Lung microvascular endothelial cell (primary cell): ENCODE measurements around the gene CROCC2. TPM values are rescaled to one million over a fixed set of nuclear protein-coding genes. Genes with fewer than 3 reads are reported as not detected.

Experiments used
- DNase-seq, 2 donors: peaks; one replicate each; pipeline versions ENCODE4 v3.0.0 to v3.0.0-alpha.2; 2010; ENCODE audit warnings: low read depth in 2 of 2
- total RNA-seq: library from RNA; depleted of rRNA; stranded (reverse); fragments of >200 nt; gene quantifications from 2 replicates; pipeline ENCODE4 v1.2.1, GENCODE V29; 2014

CROCC2 gene
- total RNA-seq, 1 donor from 2014 or later, result not detected

DNA sequence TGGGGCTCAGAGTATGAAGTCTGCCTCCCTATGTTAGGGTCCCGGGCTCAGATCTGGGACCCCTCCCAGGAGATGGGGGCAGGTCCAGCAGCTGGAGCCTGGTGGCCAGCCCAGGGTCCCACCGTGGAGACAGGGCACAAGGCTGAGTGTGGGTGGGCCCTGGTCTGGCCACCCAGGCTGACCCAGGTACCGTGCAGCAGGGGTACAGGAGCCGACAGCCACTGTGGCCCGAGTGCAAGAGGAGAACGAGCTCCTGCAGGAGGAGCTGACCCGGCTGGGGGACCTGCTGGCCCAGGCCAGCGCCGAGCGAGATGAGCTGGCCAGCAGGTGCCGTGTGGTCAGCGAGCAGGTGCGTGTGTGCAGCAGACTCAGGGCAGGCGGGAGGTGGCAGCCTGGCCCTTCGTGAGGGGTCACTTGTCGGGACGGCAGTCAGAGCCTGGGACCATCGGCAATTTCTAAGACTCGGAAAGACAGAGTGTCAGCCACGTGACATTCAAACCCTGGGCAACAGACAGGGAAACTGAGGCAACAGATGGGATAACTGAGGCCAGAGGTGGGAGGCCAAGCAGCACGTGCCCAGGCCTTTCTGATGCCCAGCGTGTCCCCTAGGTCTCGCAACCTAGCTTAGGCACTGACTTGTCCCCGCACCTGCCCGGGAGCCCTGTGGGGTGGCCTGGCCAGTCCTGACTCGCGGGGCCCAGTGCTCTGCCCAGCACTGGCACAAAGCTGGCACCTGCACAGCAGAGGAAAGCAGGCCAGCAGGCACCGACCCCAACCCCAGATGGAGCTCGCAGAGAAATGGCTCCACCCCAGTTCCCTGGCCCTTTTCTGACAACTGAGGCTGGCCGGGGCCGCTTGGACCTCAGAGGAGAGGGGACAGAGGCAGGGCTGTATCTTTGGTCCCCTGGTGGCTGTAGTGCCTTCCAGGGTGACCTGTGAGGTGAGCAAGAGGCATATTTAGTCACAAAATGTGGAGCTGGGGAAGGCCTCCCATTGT, 13.9 kb downstream of the CROCC2 start:
- DNase-seq, result no peak

DNA sequence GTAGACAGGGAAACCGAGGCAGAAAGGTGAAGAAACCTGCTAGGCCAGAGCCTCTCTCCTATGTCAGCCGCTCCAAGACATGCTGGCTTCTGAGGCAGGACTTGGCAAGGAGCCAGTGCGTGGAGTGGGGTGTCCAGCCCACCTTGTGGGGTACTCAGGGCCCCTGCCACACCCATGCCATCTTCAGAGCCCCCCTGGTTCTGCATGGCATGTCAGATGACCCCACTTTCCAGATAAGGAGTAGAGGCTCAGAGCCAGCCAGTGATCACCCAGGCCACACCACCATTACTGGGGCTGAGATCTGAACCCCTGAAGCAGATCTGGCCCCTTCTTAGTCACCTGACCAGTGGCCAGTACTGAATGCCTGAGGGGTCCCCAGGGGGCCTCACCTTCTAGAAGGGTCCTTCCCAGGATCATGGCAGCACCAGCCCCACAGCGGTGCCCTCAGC, 14.7 kb downstream of the CROCC2 start:
- DNase-seq, result no peak

DNA sequence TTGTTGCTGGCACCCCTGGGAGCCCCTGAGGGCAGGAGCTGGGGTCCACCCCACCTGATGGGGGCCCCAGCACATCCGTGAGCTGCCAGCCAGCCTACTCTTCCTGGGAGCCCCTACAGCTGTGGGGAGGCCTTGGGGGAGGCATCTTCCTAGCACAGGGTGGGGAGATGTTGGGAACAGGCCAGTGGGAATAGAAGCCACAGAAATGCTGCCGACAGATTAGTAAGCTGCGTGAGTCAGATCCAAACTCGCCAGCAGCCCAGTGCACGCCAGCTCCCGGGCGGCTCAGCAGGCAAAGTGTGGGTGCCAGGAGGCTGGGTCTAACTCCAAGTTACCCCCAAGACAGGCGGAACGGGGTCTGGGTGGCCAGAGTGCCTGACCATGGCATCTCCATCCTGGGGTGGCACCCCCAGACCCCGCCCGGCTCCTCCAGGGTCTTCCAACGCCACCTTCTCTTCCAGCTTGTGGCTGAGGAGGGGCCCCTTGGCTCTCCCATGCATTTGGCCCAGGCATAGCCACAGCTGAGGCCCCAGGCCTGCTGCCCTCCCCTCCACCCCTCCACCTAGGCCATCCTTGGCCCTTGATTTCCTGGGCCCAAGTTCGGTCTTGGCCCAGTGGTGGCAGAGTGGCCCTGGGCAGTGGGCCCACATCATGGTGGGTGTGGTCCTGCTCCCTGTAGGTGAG, 15.3 kb downstream of the CROCC2 start:
- peak in 1 of 2 donors; percentile 81 for DNase-seq

DNA sequence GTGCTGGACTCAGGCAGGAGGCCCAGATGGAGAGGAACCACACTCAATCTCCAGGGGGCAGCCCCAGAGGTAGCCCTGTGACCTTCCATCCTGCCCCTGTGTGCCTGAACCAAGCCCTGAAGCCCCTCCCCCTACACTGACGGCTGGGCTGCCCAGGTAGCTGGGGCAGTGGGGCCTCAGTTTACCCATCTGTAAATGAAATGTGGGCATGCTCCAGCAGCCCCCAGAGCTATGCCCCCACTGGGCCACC, 15.8 kb downstream of the CROCC2 start:
- no peak for DNase-seq

DNA sequence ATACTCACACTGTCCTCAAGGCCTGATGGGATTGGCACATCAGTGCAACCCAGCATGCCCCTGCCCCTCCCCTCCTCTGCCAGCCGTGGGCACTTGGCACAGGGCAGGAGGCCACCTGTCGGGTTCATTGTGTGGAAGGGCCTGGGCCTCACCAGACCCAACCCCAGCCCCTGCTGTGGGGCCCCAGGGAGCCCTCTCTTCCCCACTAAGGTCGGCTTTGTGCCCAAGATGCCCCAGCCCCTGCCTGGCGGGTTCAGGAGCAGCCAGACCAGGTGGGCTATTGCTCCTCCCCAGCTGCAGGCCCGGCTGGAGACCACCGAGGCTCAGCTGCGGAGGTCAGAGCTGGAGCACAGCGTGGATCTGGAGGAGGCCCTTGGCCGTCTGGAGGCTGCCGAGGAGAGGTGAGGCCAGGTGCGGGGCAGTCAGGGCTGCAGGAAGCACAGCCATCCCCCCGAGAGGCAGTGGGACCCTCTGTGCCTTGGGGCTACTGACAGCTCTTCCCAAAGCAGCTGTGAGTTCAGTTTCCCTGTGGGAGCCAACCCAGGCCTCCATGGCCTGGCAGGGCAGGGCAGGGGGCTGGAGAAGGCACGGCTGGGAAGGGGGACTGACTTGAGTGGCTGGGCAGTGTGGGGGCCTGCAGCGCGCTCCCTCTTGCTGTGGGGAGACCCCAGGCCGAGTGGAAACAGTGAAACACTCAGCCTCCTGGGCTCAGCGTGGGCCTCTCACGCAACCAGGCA, 16.3 kb downstream of the CROCC2 start:
- DNase-seq, result no peak

DNA sequence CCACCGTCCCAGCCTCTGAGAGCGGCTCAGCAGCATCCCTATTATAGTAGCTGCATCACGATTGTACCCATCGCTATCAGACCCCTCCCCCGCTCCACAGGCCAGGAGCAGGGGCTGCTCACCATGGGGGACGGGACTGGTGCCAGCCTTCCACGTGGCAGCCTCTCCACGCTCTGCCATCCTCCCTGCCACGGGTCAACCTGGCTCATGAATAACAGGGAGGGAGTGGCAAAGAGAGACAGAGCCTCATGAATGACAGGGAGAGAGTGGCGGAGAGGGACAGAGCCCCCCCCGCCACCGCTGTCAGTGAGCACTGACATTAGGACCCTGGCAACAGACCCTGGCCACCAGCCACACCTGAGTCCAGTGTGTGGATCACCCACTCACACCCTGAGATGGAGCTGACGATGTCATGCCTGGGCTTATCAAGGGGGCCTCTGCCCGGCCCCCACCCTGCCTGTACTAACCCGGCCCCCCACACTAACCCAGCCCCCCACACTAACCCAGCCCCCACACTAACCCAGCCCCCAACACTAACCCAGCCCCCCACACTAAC, 16.9 kb downstream of the CROCC2 start:
- no peak for DNase-seq

DNA sequence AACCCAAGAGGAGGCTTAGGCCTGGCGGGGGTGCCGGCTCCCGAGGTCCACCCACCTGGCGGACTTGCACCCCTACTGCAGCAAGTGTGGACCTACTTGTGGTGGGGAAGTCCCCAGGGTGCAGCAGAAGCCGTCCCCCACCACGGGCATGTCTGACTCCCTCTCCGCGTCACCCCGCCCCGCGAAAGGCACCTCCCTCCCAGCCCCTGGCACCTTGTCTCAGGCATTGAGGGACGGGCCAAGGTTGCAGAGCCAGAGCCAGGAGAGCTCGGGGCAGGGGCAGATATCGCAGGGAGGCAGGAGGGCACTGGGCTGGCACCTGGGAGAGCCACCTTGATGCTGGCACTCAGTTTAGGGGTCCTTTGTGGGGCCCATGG, 19.0 kb downstream of the CROCC2 start:
- no peak for DNase-seq

DNA sequence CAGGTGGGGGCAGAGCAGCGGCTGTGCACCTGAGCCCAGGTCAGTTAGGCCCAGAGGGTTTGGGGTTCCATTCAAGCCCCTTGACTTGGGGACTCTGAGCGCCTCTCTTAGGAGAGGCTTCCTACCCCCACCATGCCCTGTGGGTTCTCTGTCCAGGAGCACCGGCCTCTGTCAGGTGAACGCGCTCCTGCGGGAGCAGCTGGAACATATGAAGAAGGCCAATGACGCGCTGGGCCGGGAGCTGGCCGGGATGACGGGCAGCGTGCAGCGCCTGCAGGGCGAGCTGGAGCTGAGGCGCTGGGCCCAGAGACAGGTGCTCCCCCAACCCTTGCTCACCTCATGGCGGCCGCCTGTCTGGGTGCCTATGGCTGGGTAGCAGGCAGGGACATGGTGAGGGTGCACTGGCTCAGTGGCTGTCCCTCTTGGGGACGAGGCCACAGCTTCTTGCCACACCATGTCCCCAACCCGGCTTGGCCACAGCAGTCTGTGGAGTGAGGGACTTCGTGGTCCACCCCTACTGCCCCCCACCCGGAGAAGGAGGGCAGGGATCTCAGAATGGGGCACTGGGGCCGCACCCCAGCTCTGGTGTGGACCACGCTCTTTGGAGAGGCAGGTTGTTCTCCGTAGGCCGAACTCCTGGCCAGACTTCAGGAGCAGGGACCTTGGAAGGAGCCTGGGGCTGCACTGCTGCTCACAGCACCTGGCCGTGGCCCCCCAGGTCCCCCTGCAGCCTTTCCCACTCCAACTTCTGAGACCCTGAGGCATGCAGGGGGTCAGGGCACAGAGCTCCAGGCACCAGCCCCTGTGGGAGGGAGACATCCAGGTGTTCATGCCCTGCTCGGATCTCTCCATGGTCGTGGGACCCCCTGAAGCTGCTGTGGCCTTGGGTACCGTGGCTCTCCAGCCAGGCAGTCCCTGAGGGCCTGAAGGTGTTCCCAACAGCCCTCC, 19.7 kb downstream of the CROCC2 start:
- DNase-seq, result no peak

DNA sequence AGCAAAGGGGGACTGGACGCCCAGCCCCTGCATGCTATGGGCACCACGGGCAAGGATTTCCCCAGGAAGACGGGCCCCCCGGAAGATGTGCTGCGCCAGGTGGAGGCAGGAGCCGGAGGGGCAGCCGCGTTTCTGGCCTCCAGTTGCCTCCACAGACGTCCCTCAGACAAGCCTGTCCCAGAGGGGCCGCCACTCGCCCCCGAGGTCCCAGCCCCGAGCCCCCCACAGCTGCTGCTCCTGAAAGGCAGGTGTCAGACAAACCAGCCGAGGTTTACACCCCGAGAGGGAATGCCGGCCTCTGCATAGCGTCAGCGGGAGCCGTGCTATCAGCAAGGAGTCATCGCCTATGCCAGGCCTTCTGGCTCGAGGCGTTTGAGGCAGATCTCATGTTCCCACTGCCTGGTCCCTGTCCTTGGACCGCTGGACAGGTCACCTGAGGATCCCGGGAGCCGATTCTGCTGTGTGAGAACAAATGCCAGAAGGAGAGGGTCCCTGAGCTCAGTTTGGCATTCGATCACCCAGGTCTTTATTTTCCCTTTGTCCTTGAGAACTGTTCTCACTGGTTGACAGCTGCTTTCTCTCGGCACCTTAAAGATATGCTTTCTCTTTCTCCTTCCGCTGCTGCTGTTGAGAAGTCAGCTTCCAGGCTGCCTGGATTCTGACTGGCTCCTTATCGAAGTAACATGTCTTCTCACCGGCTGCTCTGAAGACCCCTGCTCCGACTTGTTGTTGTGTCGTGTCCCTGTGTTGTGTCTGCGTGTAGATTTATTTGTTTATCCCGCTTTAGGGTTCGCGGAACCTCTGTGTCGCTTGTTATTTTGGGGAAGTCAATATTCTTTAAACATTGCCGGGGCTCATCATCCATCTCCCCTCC, 20.6 kb downstream of the CROCC2 start:
- peak in 1 of 2 donors; percentile 30 for DNase-seq

DNA sequence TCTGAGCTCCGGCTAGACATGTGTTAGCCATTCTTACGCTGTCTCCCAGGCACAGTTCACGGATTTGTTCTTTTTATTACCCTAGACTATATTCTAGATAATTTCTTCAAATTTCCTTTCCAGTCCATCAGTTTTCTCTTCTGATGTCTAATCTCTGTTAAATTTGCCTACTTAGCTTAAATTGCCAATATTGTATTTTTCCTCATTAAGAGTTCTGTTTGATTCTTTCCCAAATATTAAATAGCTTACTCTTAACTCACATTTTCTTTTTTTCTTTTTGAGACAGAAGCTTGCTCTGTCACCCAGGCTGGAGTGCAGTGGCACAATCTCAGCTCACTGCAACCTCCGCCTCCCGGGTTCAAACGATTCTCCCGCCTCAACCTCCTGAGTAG, 21.2 kb downstream of the CROCC2 start:
- no peak for DNase-seq

DNA sequence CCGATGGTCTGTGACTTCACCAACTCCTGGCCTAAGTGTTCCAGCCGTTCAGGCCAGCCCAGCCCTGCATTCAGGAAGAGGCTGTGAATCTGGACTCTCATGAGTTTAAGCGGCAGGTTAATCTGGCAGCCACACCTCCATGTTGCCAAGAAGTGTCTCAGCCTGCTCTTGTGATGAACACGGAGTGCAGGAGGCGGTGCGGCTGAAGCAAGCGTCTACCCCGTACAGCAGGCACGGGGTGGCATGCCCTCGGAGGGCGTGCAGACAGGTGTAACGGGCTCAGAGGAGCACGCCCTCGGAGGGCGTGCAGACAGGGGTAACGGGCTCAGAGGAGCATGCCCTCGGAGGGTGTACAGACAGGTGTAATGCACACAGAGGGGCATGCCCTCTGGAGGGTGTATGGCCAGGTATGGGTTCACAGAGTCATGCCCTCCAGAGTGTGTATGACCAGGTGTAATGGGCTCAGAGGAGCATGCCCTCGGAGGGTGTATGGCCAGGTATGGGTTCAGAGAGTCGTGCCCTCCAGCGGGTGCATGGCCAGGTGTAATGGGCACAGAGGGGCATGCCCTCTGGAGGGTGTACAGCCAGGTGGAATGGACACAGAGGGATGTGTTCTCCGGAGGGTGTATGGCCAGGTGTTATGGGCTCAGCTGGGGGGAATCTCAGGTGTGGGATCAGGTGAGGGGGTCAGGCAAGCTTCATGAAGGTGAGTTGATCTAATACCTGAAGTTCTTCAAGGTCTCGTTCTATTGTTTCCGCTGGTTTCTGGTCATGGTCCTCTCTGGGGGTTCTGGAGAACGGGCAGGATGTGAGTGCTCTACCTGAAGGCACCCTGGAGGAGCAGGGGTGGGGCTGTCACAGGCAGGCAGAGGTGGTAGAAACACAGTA, 22.6 kb downstream of the CROCC2 start:
- no peak for DNase-seq

DNA sequence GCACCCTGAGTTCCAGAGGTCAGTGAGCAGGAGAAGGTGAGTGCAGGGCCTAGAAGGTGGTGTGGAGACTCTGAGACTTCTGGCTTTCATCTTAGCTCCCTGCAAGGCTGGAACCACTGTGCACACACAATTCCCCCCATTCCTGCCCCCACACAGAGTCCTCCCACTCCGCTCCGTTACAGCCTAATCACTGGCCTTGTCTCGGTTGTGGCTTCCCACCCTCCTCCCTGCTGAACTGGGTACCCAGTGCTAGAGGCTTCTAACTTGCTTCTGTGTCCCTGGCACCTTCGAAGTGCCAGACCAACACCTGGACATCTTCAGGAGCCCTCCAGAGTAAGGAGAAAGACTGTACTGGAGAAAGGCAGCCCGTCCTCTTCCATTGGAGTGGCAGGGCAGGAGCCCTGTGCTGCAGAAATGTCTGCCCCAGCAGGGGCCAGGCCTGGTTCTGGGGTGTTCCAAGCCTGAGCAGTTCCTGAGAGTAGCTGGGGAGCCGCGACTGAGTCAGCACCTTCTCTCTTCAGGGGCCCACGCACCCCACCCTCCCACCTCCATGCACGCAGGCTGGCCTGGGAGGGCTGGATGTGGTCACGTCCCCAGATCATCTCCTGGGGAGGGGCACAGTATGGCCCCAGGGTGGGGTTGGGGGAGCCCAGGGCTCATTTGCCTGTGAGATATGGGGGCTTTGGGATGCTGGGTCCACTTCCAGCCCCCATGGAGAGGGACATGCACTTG, 23.4 kb downstream of the CROCC2 start:
- DNase-seq, result no peak

DNA sequence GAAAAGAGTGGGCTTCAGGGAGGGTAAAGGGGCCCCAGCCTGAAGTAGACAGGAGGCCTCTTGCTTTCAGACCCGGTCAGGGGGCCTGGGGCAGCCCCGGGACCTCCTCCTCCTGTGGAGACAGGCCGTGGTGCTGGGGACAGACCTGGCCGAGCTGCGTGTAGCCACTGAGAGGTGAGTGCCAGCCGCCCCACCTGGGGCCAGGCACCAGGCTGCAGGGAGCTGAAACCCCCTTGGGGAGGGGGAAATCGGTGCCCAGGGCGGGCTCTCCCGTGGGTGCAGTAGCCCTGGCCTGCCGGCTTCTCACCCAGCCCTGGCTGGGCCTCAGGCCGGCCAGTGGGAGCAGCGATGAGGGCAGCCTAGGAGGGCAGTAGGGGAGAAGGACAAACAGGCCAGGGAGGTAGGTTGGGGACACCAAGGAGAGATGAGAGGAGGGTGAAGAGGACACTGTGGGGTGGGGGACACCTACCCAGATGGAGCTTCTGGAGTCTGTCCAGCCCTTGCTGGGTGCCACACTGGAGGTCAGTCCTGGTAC, 24.0 kb downstream of the CROCC2 start:
- DNase-seq, result no peak

DNA sequence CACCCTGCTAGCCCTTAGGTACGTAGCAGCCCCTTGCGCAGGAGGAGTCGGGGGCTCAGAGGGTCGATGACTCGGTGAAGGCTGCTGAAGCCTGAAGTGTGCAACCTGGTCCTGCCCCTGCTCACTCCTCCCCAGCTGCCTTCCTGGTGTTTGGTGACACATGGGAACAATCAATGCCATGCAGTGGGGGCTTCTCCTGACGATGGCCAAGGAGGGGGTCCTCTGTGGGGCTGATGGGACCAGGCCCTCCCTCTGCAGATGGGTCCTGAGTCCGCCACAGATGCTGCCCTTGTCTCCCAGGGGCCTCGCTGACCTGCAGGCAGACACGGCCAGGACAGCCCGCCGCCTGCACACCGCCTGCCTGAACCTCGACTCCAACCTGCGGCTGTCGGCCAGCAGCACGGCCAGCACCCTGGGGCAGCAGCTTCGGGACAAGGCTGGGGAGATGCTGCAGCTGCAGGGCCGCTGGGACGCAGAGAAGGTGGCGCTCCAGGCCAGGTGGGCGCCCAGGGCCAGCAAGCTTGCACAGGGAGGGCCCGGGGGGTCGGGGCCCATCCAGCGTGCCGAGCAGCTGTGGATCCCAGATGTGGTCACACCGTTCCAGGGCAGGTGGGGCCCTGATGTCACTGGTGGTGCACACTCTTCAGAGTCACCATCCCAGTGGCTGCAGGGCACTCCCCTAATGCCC, 24.6 kb downstream of the CROCC2 start:
- DNase-seq, result no peak

DNA sequence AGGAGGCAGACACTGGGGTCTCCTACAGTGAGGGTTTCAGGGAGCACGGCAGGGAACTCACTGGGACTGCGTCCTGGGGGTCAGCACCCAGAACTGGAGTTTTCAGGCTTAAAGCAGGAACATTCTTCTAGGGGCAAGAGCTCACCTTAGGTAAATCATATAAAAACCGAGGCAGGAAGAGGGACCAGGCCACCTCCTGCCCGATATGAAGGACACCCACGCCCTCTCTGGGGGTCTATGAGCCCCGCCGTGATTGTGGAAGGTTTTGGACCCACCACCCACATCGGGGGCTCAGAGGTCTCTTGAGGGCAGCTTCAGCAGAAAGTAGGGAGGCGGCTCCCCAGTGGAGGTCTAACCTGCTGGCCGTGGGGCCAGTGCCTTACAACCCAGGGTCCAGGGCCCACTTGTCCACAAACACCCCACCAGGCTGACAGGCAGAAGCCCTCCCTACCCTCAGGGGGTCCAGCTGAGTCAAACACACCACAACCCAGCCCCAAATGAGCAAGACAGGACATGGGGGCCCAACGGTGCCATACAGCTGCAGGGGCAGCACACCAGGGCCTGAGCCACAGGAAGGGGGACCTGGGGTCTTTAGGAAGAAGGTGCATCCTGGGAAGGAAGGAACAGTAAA, 25.3 kb downstream of the CROCC2 start:
- no peak for DNase-seq

DNA sequence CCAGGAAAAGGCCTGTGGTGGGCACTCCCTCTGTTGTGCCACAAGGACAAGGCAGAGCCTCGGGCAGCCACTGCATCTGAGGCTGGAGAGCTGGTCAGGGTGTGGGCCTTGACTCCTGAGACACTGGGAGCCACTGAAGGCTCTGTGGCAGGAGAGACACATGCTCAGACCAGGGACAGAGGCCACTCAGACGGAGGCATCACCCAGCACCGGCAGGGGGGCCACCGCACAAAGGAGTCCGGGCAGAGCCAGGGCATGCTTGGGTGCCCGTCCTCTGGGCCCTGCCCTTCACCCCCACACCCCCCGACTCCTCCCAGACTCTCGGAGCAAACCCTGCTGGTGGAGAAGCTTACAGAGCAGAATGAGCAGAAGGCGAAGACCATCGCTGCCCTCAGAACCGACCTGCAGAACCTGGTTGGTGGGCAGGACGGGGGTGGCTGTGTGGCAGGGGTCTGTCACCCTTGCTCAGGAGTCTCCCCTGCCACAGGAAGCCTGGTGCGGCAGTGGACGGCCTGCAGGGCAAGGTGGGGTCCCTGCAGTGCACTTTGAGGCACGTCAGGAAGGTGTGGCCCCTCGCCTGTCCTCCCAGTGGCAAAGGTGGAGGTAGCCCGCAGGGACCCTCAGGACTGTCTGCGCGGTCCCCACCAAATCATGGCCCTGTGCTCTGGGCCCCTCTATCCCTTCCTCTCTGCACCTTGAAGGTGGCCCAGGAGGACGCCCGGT, 26.0 kb downstream of the CROCC2 start:
- no peak for DNase-seq
